NCI-H82 (cell line): ENCODE results near the gene SH3BGRL2.

ENCODE experiments used
- DNase-seq: peaks from one replicate; lab custom pipeline; 2025; lab: John Stamatoyannopoulos, UW

Gene SH3BGRL2

DNA sequence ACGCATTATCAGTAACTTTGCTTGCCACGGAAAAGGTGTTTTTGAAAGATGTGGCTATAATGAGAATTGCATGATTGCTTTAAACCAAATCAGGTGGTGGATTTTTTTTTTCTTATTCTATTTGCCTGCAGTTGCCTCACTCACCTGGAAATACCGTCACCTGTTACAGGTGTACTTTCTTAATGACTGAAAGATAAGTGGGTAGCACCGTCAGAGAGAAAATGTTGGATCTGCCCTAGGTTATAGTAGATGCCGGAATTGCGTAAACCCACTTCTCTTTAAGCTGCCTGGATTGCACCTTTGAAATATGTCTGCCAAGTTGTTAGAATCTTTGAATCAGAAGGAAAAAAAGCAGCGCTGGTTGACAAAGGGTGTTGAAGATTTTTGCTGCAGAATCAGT, 68.5 kb downstream of the SH3BGRL2 start:
- DNase-seq: no peak

DNA sequence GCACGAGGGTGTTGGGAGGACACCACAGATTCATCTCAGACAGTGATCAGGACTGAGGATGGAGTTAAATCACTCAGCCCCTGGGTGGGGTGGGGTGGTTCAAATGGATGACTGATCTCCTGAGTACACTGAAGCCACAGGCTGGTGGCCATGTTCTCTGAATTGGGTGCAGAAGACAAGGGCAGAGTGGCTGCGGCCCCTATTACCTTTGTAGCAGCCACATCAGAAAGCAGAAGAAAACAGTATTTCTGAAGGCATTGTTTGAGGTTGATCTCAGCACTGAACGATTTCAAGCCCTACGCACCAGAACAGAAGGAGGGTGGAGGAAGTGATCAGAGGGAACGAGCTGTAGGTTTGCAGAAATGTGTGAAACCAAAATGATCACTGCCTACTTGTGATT, 71.6 kb downstream of the SH3BGRL2 start:
- DNase-seq: no peak

DNA sequence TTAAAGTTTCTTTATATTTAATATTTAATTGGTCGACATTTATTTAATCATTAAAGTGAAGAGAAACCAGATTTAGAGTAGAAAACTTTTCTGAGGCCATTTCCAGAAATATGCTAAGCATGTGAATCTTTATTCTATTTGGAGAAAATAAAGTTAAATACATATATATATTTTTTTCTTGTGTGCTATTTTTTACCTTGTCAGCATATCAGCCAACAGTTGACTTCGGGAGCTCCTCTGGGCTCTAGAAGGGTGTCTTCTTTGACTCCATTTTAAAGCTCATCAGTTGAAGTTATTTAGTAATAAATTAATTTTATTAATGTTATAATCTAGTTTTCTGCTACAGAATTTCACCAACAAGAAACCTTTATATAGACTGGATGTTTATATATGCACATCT, 73.1 kb downstream of the SH3BGRL2 start:
- DNase-seq: no peak

DNA sequence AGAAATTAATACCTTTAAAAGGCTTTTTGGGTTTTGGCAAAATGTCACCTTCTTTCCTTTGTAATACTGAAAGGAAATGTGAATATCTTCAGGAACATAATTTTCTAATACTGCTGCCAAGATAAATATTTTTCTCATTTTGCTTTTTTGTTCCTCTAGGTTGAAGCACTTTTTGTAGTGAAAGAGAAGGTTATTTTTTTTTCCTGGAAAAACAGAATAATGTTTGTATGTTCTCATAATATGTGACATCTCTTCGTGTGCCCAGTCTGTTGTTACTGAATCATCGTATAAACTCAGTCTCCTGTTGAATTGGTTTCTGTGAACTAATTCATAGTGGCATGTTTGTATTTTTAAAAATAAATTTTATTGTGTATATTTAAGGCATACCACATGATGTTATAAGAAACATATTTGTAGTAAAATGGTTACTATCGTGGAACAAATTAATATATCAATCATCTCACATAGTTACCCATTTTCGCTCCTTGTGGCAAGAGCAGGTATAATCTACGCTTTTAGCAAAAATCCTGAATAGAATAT, 74.4 kb downstream of the SH3BGRL2 start:
- DNase-seq: no peak

DNA sequence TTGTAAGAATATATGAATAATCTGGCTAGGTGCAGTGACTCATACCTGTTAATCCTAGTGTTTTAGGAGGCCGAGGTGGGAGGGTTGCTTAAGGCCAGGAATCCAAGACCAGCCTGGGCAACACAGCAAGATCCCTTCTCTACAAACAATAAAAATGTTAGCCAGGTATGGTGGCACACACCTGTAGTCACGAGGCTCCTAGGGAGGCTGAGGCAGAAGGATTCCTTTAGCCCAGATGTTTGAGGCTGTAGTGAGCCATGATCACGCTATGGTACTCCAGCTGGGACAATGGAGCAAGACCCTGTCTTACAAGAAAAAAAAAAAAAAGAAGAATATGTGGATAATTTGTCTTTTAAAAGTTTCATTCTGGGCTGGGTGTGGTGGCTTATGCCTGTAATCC, 75.4 kb downstream of the SH3BGRL2 start:
- DNase-seq: no peak

DNA sequence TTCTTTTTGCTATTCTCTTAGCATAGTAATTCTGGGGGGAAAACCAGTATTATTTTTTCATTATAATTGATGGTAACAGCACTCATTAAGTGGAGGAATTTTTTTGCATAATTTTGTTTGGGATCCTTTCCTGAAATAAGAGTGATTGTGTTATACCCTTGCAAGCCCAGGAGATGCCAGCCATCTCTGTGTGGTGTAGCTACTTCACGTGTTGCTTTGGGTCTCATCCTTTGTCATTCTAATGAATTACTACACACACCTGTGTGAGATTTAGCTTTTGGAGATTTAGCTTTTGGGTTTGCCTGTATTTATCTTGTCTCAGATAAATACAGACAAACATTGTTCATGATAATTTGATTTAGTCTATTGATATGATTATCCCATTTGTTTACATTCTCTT, 76.5 kb downstream of the SH3BGRL2 start:
- no peak for DNase-seq

DNA sequence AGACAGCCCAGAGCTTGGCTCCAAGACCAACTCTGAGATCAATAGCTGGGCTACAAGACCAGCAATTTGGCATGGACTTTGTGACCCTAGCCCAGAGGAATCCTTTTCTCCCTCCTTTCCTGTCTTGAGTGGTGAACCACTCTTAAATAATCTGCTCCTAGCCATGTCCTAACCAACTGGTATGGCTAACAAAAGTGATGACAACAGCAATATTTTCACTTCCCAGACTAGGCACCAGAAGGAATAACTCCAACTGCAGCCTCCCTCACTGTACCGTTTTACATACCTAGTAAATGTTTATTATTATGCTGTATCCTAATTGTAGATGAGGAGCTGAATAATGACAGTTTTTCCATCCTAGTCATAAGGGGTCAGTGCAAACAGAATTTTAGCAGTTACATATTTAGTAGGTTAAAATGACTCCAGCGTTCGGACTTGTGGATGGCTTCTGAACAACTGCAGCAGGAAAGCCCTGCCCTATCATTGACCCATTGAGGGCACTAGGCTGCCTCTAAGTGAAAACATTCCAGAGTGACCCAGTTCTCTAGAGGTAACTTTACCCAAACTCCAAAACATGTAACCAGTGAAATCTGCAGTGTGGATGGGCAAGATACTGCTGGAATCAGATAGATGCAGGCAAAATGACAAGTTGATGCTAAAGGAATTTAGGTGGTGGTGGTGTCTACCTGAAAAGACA, 77.1 kb downstream of the SH3BGRL2 start:
- no peak for DNase-seq

DNA sequence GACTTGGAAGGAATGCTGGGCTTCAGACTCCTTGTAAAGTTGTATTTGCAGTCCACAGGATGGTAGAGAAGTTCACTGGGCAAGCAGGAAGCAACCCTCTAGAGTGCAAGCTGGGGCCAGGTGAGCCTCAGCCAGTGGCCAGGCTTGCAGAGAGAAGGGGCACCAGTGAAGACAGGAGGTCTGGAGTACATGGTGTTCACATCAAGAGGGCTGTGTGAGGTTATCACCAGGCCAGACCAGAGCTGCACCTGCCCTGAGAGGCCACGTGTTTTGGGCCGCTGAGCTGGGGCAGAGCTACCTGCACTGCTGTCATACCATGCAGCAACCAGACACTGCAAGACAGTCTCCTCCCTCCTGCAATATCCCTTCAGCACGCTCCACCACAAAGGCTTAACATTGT, 79.0 kb downstream of the SH3BGRL2 start:
- no peak for DNase-seq

DNA sequence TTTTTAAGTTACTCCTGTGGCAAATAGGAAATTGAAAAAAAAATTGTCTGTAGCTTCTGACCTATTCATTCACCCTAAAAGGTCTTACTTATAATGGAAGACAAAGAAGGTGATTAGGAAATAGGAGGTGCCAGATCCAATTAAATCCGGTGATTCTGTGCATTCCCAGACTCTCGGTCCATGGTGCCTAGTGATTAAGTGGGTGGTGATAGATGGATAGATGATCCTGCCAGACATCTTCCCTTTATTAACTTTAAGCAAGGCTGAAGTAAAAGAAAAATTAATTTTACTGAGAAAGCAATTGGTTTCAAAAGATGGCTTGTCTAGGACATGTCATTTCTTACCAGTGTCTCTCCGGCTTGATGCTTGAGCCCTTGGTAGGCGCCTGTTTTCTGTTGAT, 80.0 kb downstream of the SH3BGRL2 start:
- peak; percentile 57 for DNase-seq

DNA sequence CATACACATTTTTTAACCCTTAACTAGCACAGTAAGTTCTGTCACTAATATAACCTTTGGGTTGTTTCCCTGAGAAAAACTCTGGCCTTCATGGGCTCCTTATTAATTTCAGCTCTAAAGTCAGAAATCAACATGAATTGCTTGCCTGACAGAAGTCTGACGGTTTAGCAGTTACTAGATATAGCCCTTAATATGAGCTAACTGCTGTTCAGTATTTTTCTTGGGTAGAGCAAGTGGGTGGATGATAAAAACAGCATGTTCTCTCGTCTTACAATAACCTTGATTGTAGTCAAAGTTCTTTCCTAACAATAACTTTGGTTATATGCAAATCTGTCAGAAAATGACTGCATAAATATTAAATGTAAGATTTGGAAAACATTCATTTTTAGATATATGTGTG, 81.0 kb downstream of the SH3BGRL2 start:
- DNase-seq: no peak

DNA sequence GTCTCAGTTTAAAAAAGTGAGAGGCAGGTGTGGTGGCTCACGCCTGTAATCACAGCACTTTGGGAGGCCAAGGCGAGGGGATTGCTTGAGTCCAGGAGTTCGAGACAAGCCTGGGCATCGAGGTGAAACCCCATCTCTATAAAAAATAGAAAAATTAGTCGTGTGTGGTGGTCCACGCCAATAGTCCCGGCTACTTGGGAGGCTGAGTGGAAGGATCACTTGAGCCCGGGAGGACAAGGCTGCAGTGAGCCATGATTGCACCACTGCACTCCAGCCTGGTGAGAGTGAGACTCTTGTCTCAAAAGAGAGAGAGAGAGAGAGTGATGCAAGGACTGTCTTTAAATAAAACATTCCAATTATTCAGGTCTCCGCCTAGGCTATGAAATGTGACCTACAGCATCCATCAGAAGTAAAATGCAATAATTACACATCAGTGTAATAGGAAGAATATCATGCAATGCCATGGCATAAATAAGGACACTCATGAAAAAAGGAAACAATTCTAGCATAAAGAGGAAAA, 81.5 kb downstream of the SH3BGRL2 start:
- DNase-seq: no peak

DNA sequence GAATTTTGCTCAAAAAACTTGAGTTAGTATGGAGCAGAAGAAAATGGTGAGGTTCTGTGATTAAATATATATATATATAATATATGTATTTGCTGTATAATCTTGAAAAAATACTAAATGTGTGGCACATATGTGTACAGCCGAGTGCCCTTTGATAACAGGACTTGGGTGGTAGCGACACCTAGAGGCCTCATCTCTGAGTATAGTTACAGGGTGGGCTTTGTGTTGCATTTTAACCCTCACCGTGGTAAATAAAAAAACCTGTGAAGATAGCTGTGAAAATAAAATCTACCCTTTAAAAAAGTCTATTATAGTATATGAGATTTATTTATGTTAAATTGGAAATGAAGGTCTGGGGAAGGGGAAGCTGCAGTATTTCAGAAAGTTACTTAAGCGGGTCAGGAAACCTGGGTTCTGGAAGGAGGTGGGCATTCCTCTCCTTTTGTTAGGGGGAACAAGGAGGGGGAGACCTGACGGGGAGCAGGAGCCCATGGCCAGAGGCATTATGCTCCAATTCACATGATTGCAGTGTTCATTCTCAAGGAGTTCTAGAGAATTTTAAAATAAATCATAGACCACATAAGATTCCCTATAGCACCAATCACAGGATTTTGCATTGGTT, 82.7 kb downstream of the SH3BGRL2 start:
- DNase-seq: peak; percentile 75

DNA sequence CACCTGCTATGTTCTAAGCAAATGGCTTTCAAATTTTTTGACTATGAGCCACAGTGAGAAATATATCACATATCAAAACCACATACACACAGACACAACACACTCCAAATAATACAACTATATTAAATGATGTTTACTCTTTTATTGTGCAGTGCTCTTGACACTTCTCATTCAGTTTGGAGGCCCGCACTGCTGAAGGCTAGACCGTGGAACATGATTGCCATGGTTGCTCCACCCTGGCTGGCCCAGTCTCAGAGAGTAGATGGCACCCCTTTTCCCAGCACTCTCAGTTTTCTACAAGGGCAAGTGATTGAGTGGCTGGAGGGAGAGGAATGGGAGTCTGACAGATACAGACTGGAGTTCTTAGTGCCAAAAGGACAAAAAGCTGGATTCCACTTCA, 86.9 kb downstream of the SH3BGRL2 start:
- no peak for DNase-seq

DNA sequence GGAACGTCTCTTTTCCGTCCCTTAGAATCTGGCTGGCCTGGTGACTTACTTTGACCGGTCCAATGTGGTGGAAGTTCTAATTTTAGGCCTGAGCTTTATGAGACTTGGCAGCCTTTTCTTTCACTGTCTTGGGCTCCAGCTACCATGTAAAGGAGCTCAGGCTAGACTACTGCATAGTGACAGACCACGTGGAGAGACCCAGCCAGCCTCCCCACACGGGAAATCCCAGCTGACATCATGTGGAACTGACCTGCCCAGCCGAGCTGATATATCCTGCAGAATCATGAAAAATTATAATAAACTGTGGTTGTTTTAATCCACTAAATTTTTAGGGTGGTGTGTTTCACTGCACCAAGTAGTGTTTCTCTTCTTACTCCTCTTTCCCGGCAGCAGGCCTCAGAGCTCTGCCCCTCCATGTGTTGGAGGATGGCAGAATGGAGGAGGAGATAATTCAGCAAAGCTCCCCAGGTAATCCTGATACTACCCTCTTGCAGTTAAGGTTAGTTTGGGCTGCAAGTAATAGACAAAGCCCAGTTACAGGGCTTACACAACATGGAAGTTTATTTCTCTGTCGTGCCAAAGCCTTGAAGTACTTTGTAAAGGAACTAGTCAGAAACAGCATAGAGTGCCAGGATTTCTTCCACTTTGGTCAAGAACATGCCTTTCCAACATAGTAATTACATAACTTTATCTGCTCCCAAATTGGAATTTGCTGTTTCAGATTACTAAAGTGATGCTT, 87.5 kb downstream of the SH3BGRL2 start:
- no peak for DNase-seq

DNA sequence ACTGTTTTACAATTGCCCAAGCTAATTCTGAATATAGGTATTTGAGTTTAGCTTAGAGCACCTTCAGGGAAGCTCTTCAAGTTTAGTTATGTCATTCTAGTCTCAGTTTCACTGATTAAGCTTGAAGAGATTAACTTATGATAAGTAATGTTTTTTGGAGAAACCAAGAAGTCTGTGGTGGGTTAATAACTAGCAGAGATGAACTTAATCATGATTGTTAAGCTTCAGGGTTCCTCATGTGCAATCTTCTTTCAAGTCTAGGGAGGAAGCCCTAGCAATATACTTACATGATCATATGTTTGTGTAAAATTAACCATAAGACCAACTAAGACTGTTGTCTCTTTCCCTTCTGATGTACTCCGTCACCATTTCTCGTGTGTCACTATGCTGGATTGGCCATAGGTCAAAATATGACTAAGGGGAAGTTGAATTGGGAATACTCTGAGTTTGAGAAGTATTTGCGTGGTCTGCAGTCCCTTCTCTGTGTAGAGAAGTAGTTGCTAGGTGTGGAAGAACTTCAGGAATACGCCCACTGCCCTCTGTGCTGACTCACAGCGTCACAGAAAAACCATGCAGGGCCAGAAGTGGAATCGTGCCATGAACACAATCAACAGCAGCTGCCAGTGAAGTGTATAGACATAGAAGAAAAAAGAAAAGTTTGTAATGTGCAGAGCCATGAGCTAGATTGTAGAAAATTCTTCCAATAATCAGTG, 88.3 kb downstream of the SH3BGRL2 start:
- DNase-seq: no peak

DNA sequence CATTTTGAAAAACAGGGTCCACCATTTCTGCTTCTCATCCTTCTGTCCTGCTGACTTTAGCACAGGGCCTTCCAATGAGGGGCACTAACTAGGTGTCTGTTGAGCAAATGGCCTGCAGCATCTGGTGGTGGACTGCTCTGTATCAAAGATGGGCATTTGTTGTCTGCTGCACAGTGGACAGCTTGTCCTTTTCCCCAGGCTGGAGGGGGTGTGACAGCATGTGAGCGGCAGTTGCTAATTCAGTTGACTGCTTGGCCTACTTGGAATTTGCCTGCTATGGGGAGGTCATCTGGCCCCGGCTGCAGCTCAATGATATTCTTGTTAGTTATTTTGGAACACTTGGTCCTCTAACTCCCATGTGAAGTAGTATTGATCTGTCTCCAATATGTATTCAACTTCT, 93.7 kb downstream of the SH3BGRL2 start:
- DNase-seq: no peak

DNA sequence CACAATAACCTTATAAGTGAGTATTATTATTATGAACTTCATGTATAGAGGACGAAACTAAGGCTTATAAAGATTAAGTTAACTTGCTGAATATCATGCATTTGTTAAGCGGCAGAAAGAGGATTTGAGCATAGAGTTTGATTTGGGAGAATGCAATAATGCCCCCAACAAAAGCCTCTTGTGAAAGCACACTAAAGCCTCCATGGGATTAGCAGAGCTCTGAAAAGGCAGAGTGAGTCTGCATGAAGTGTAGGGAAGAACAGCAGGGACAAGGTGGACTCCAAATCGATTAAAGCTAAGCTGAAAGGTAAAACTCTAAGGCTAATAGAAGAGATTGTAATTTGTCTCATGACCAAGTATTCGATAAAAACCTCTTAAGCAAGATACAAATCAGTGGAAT, 100.3 kb downstream of the SH3BGRL2 start:
- DNase-seq: peak; percentile 67

DNA sequence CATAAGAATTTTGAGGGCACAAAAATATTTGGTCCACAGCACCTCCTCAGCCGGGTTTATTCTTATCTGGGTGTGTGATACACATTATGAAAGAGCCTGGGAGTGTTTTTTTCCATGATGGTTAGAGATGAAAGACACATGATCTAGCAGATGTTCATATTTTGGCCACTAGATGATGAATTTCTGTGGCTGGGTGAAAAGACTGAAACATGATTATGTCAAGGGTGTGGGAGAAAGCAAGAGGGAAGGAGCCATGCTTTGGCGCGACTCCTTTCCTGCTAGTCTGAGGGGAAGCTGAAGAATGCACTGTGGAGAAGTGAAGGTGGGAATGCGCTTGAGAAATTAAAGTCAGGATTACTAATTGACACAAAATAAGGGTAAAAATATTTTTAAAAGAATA, 102.3 kb downstream of the SH3BGRL2 start:
- no peak for DNase-seq

DNA sequence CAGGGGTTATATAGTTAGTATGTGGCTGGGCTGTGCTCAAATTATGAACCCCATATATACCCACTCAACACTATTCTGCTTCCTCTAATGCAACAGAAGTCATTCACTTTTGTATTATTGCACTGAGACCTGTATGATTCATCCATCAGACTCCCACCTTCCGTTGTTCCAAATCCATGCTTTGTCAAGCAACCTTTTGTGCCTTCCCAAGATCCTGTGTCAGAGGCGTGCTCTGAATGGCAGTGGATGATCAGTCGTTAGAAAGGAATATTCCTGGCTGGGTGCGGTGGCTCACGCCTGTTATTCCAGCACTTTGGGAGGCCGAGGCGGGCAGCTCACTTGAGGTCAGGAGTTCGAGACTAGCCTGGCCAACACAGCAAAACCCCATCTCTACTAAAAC, 103.2 kb downstream of the SH3BGRL2 start:
- DNase-seq: no peak

DNA sequence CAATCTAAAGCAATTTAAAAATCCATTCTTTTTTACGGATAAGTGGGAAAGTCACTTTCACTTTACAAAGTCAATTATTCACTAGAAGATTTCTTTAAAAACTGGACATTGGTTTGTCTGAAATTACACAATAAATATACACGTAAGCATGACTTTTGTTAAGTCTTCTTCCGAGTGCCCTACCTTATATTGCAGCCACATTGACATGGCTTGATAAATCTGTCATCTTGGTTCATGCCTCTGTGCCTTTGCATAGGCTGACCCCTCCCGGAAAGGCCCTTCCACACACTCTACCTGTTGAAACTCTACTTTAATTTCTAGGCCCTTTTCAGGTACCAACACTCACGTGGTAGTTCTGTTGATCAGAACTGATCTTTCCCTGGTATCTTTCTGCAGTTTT, 104.1 kb downstream of the SH3BGRL2 start:
- no peak for DNase-seq

DNA sequence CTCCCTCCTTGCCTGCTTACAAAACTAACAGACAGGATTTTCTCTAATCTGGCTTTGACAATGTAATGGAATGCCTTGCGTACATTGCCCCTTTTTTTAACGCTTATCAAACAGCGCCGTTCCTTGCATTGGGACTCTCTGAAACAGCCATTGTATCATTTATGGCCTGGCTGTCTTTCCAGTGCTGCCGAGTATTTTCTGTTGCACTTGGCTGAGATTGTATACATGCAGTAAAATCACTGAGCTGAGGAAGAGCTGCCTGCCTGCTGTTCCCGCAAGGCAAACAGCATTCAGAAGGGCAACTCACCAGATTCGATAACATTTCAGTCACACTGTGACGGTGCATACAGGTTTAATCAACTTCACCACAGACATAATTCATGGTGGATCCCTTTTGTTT, 106.0 kb downstream of the SH3BGRL2 start:
- no peak for DNase-seq

DNA sequence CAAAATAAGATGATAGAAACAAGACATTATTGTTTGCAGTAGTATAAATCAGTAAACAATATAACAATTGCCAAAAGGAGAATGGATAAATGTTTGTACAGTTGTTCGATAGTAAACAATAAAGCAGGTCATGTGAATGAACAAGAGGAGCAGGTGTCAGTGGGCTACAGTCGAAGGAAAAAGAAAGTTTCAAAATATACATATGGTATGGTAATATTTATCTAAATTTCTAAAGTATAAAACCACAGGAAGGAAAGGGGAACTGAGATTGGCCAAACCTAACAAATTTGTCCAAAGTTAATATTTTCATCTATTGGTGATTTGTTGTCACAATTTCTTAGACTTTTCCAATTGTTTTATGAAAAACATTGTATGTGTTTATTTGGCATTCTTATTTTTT, 110.9 kb downstream of the SH3BGRL2 start:
- no peak for DNase-seq
